ENCODE data around the gene CALR3. TPM values are rescaled to one million over a fixed set of nuclear protein-coding genes. Genes with fewer than 3 reads are reported as not detected.
"Not testable (repeated sequence)": the region's sequence is repeated elsewhere in the genome, so short reads cannot be mapped to it uniquely, and the experiment has no call there.

The CALR3 gene
- total RNA-seq, 8 experiments from 2014 or later = 0.16 to 0.43 (median 0.27) TPM; not detected in 4

DNA sequence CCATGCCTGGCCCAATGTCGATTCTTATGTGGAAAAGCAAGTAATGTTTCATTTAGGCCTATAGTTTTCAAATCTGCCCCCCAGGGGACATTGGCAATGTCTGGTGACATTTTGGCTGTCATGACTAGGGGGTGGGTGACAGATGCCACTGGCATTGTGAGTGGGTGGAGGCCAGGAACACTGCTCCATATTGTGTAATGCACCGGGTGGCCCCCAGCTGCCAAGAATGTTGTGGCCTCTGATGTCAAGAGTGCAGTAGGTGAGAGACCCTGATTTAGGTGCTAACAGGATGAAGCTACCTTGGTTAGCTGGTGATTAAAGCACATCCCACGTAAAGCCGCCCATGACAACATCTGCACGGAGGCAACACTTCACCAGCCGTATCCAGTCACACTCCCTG, 11.0 kb upstream of the CALR3 start:
- Histone ChIP-seq H3K4me1 (replicated peaks in 1 of 2) (no peaks in the 10 kb centered on the region), H3K4me3 (no peak overlapping the region), H3K27ac (no peak overlapping the region)
- ATAC-seq (replicated peaks in 6 of 8) = no peak
- in situ Hi-C loops (cut with MboI; ENCODE audit: low pct_unique_long_range_greater_than_20kb in 2 of 9, low sequenced_read_pairs in 9 of 9, unreplicated experiment in 9 of 9) = no loop called here
- 0 to 100% (median 91%) methylated on average over 1 to 5 of the region's 6 CpGs; no CpG with 5 or more reads in 2 of the 10 experiments for WGBS, 10 experiments

DNA sequence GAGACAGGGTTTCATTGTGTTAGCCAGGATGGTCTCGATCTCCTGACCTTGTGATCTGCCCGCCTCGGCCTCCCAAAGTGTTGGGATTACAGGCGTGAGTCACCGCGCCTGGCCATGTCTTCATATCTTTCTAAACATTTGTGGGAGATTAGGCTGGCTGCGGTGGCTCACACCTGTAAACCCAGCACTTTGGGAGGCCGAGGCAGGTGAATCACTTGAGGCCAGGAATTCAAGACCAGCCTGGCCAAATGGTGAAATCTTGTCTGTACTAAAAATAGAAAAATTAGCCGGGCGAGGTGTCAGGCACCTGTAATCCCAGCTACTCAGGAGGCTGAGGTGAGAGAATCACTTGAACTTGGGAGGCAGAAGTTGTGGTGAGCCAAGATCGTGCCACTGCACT, 10.2 kb upstream of the CALR3 start:
- H3K4me1 ChIP-seq (replicated peaks in 1 of 2); in situ Hi-C loops (cut with MboI; ENCODE audit: low pct_unique_long_range_greater_than_20kb in 2 of 9, low sequenced_read_pairs in 9 of 9, unreplicated experiment in 9 of 9); ATAC-seq (replicated peaks in 6 of 8); H3K4me3 ChIP-seq; H3K27ac ChIP-seq: not testable (repeated sequence)
- WGBS, 10 experiments = 84 to 100% (median 100%) methylated on average over 1 to 5 of the region's 11 CpGs; no CpG with 5 or more reads in 1 of the 10 experiments

DNA sequence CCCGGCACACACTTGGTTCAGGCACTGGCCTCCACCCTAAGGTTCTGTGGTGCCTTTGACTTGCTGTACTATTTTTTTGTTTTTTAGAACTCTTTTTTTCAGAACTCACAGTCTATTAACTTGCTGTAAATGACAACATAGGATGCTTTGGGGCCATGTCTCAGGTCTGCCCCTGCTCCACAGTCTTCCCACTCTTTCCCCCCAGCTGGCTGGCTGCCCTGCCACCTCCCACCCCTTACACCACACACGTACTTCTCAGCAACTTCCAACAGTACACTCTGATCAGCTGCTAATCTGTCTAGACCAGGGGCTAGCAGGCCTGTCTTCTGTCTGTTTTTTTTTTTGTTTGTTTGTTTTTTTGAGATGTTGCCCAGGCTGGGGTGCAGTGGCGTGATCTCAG, 8.3 kb upstream of the CALR3 start:
- H3K27ac ChIP-seq = no peak overlapping the region
- H3K4me1 ChIP-seq (replicated peaks in 1 of 2) = no peaks in the 10 kb centered on the region
- H3K4me3 ChIP-seq = no peak overlapping the region
- ATAC-seq (replicated peaks in 6 of 8) = no peak
- 88 to 100% (median 96%) methylated on average over 1 to 2 of the region's 3 CpGs; no CpG with 5 or more reads in 4 of the 10 experiments for WGBS, 10 experiments
- in situ Hi-C loops (cut with MboI; ENCODE audit: low pct_unique_long_range_greater_than_20kb in 2 of 9, low sequenced_read_pairs in 9 of 9, unreplicated experiment in 9 of 9) = no loop called here

DNA sequence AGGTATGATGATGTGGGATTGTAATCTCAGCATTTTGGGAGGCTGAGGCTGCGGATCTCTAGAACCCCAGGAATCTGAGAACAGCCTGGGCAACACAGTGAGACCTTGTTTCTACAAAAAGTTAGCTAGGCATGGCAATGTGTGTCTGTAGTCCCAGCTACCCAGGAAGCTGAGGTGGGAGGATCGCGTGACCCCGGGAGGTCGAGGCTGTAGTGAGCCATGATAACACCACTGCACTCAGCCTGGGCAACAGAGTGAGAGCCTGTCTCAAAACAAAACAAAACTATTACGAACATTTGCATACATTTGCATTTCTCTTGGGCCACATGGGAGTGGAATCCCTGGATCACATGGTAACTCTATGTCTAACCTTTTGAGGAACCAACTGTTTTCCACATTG, 1.9 kb upstream of the CALR3 start:
- no peak for ATAC-seq (replicated peaks in 6 of 8)
- 57 to 100% (median 93%) methylated on average over 1 to 6 of the region's 6 CpGs; no CpG with 5 or more reads in 3 of the 10 experiments for WGBS, 10 experiments

DNA sequence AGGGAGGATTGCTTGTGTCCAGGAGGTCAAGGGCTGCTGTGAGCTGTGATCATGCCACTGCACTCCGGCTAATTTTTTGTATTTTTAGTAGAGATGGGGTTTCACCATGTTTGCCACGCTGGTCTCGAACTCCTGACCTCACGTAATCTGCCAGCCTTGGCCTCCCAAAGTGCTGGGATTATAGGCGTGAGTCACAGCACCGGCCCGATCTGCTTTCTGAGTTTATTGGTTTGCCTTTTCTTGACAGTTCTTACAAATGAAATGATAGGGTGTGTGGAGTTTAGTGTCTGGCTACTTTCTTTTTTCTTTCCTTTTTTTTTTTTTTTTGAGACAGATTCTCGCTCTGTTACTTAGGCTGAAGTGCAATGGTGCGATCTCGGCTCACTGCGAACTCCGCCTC, 1.1 kb upstream of the CALR3 start:
- no peak for ATAC-seq (replicated peaks in 6 of 8)
- 73 to 100% (median 85%) methylated on average over 2 to 9 of the region's 12 CpGs; no CpG with 5 or more reads in 2 of the 10 experiments for WGBS, 10 experiments
- H3K4me1 ChIP-seq (replicated peaks in 1 of 2) = peaks cover 6 to 11% of the 10 kb centered on the region in 2 donors
- in situ Hi-C loops (cut with MboI; ENCODE audit: low pct_unique_long_range_greater_than_20kb in 2 of 9, low sequenced_read_pairs in 9 of 9, unreplicated experiment in 9 of 9) = no loop called here
- peak overlapping the region; percentile 47 to 75 (median 53) for H3K4me3 ChIP-seq
- peak overlapping the region in 1 of 2 donors; percentile 67 for H3K27ac ChIP-seq

More for the DNA sequence above, 1.9 kb upstream of the CALR3 start:
- in situ Hi-C loops (cut with MboI; ENCODE audit: low pct_unique_long_range_greater_than_20kb in 2 of 9, low sequenced_read_pairs in 9 of 9, unreplicated experiment in 9 of 9) = no loop called here
- Histone ChIP-seq H3K27ac (no peak overlapping the region), H3K4me3 (no peak overlapping the region), H3K4me1 (replicated peaks in 1 of 2) (peaks cover 6 to 11% of the 10 kb centered on the region in 2 donors)

GRCh38 chr19:16496613-16496983, 631 bp upstream of the CALR3 start:
- ATAC-seq (replicated peaks in 6 of 8) = peak in 3 of 8 experiments; percentile 16 to 24 (median 22)
- WGBS, 10 experiments = 0 to 57% (median 20%) methylated on average over 1 to 12 of the region's 16 CpGs; no CpG with 5 or more reads in 2 of the 10 experiments
- Histone ChIP-seq H3K4me1 (replicated peaks in 1 of 2) (peaks cover 6 to 11% of the 10 kb centered on the region in 2 donors), H3K27ac (peak overlapping the region in 1 of 2 donors; percentile 67), H3K4me3 (peak overlapping the region; percentile 47 to 75 (median 53))
- in situ Hi-C loops (cut with MboI; ENCODE audit: low pct_unique_long_range_greater_than_20kb in 2 of 9, low sequenced_read_pairs in 9 of 9, unreplicated experiment in 9 of 9) = no loop called here

- H3K4me1 ChIP-seq (replicated peaks in 1 of 2); in situ Hi-C loops (cut with MboI; ENCODE audit: low pct_unique_long_range_greater_than_20kb in 2 of 9, low sequenced_read_pairs in 9 of 9, unreplicated experiment in 9 of 9); H3K27ac ChIP-seq; H3K4me3 ChIP-seq: not testable (repeated sequence)
- 40 to 91% (median 89%) methylated on average over 1 to 4 of the region's 4 CpGs; no CpG with 5 or more reads in 3 of the 10 experiments for WGBS, 10 experiments
- peak in 7 of 8 experiments; percentile 50 to 99 (median 96) for ATAC-seq (replicated peaks in 6 of 8)
Measured at GRCh38 chr19:16486476-16486875, 9.5 kb downstream of the CALR3 start.

DNA sequence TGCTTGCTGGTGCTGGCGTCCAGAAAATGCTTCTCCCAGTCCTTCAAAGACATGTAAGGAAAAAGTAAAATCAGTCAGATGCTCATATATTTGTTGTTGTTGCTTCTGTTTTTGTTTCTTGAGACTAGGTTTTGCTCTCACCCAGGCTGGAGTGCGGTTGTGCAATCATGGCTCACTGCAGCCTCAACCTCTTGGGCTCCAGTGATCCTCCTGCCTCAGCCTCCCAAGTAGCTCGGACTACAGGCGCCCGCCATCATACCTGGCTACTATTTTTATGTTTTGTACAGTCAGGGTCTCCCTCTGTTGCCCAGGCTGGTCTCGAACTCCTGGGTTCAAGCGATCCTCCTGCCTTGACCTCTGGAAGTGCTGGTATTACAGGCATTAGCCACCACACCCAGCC, 13.2 kb downstream of the CALR3 start:
- ATAC-seq (replicated peaks in 6 of 8) = no peak
- no peaks in the 10 kb centered on the region for H3K4me1 ChIP-seq (replicated peaks in 1 of 2)
- WGBS, 10 experiments = 40 to 100% (median 87%) methylated on average over 1 to 5 of the region's 7 CpGs; no CpG with 5 or more reads in 2 of the 10 experiments
- H3K4me3 ChIP-seq = no peak overlapping the region
- H3K27ac ChIP-seq = no peak overlapping the region
- in situ Hi-C loops (cut with MboI; ENCODE audit: low pct_unique_long_range_greater_than_20kb in 2 of 9, low sequenced_read_pairs in 9 of 9, unreplicated experiment in 9 of 9) = no loop called here

GRCh38 chr19:16477311-16477710, 18.7 kb downstream of the CALR3 start:
- WGBS, 10 experiments = 60 to 100% (median 80%) methylated on average over 1 of the region's 1 CpG; no CpG with 5 or more reads in 5 of the 10 experiments
- H3K4me1 ChIP-seq (replicated peaks in 1 of 2) = no peaks in the 10 kb centered on the region
- in situ Hi-C loops (cut with MboI; ENCODE audit: low pct_unique_long_range_greater_than_20kb in 2 of 9, low sequenced_read_pairs in 9 of 9, unreplicated experiment in 9 of 9) = no loop called here
- no peak overlapping the region for H3K4me3 ChIP-seq
- H3K27ac ChIP-seq = no peak overlapping the region
- ATAC-seq (replicated peaks in 6 of 8) = no peak

DNA sequence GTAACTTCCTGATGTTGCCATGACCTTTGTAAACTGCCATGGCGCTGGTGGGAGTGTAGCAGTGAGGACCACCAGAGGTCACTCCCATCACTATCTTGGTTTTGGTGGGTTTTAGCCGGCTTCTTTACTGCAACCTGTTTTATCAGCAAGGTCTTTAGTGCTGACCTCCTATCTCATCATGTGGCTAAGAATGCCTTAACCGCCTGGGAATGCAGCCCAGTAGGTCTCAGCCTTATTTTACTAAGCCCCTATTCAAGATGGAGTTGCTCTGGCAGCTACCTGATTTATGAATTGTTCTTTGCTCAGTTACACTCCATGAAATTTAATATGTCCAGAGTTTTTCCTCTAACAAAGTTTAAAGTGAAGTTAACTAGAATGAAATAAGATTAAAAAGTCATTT, 19.6 kb downstream of the CALR3 start:
- Histone ChIP-seq H3K27ac (no peak overlapping the region), H3K4me1 (replicated peaks in 1 of 2) (no peaks in the 10 kb centered on the region), H3K4me3 (no peak overlapping the region)
- in situ Hi-C loops (cut with MboI; ENCODE audit: low pct_unique_long_range_greater_than_20kb in 2 of 9, low sequenced_read_pairs in 9 of 9, unreplicated experiment in 9 of 9) = no loop called here
- ATAC-seq (replicated peaks in 6 of 8) = no peak
- 0 to 100% (median 85%) methylated on average over 1 to 2 of the region's 3 CpGs; no CpG with 5 or more reads in 2 of the 10 experiments for WGBS, 10 experiments

DNA sequence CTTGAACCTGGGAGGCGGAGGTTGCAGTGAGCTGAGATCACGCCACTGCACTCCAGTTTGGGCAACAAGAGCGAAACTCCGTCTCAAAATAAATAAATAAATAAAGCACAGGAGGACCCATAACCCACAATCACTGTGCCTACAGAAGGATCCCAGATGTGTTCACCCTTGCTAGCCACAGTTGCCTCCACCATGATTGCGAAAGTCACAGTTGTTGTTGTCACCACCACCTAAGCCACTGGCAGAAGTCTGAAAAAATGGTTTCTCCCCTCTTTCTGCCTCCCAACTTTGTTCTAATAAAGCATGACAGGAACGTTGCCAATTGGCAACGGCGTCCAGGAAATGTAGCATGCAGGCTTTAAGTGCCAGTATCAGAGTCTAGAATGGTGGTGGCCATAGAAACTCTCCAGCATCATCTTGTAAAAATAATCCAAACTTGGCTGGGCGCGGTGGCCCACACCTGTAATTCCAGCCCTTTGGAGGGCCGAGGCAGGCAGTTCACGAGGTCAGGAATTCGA, 22.0 kb downstream of the CALR3 start:
- Histone ChIP-seq H3K27ac (no peak overlapping the region), H3K4me3 (no peak overlapping the region), H3K4me1 (replicated peaks in 1 of 2) (peaks cover 6 to 10% of the 10 kb centered on the region in 2 donors)
- no peak for ATAC-seq (replicated peaks in 6 of 8)
- 40 to 100% (median 93%) methylated on average over 1 to 9 of the region's 13 CpGs; no CpG with 5 or more reads in 3 of the 10 experiments for WGBS, 10 experiments
- in situ Hi-C loops (cut with MboI; ENCODE audit: low pct_unique_long_range_greater_than_20kb in 2 of 9, low sequenced_read_pairs in 9 of 9, unreplicated experiment in 9 of 9) = no loop called here

DNA sequence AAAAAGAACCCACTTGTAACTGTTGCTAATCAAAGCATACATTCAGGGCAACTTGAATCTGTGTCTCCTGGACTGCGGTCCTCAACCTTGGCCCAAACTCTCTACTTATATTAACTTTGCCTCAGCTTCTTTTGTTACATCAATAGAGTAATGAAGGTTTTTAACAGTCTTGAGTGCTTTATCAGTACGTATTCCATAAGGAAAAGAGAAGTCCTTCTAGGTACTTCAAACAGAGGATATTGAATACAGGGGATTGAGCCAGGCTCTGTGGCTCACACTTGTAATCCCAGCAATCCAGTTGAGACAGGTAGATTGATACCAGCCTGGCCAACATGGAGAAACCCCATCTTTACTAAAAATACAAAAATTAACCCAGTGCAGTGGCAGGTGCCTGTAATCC, 23.0 kb downstream of the CALR3 start:
- no peak for ATAC-seq (replicated peaks in 6 of 8)
- no peak overlapping the region for H3K4me3 ChIP-seq
- H3K4me1 ChIP-seq (replicated peaks in 1 of 2) = peaks cover 6 to 10% of the 10 kb centered on the region in 2 donors
- no peak overlapping the region for H3K27ac ChIP-seq
- in situ Hi-C loops (cut with MboI; ENCODE audit: low pct_unique_long_range_greater_than_20kb in 2 of 9, low sequenced_read_pairs in 9 of 9, unreplicated experiment in 9 of 9) = no loop called here
- 40 to 100% (median 75%) methylated on average over 1 to 2 of the region's 2 CpGs; no CpG with 5 or more reads in 5 of the 10 experiments for WGBS, 10 experiments

- Histone ChIP-seq H3K27ac (peak overlapping the region; percentile 54 to 89), H3K4me3 (peak overlapping the region; percentile 56 to 89 (median 76)), H3K4me1 (replicated peaks in 1 of 2) (peaks cover 6 to 10% of the 10 kb centered on the region in 2 donors)
- in situ Hi-C loops (cut with MboI; ENCODE audit: low pct_unique_long_range_greater_than_20kb in 2 of 9, low sequenced_read_pairs in 9 of 9, unreplicated experiment in 9 of 9) = not testable (repeated sequence)
- WGBS, 10 experiments = 50 to 100% (median 63%) methylated on average over 1 of the region's 2 CpGs; no CpG with 5 or more reads in 7 of the 10 experiments
- ATAC-seq (replicated peaks in 6 of 8) = peak in 1 of 8 experiments; percentile 2
Measured at GRCh38 chr19:16472559-16472899, 23.4 kb downstream of the CALR3 start.
